K562 (cell line): ENCODE results near the gene PCBP3. TPM values are rescaled to one million over a fixed set of nuclear protein-coding genes. Genes with fewer than 3 reads are reported as not detected.
"Not testable (repeated sequence)": the region's sequence is repeated elsewhere in the genome, so short reads cannot be mapped to it uniquely, and the experiment has no call there.

Experiments
- ATAC-seq: fragments of 200-7000 bp; cut with Tn5 transposase; 3 replicates; pipeline ENCODE4 v1.9.1; 2020; ENCODE audit warnings: moderate library complexity
- BruUV-seq: library from RNA; stranded (reverse); fragments of 400-500 nt; replicated peaks from 2 replicates; lab custom pipeline; 2021; lab: Mats Ljungman, UMichigan
- CTCF ChIA-PET: fragments of 300-600 bp; formaldehyde crosslinking; extraction: SDS; loops from one replicate; lab custom pipeline; 2021; ENCODE audit warnings: low intra/inter-chr PET ratio; lab: Yijun Ruan, JAX
- POLR2A ChIA-PET: fragments of 300-600, 350-650 bp; sonication (Branson Sonifier 250); formaldehyde crosslinking; extraction: SDS; loops from one replicate; lab custom pipeline; 2021; ENCODE audit warnings: antibody characterized with exemption, inconsistent platforms; lab: Yijun Ruan, JAX
- DNase-seq, 4 experiments: peaks; one replicate each; pipeline versions ENCODE4 v3.0.0 to v3.0.0-alpha.2; 2011 to 2018; ENCODE audit warnings: low spot score in 3 of 4, mixed read lengths in 3 of 4; ENCODE audit errors: extremely low read depth in 1 of 4
- FAIRE-seq: peaks from 2 replicates; lab custom pipeline; 2011; peaks lifted over from hg19 to GRCh38; lab: Jason Lieb, UNC
- H2AFZ ChIP-seq: 2 replicates; pipeline ENCODE4 v1.6.0; 2011; ENCODE audit warnings: low read depth, low read length, control low read depth, inconsistent platforms
- H3K27ac ChIP-seq: fragments of 200-600 bp; 3 replicates; pipeline ENCODE4 v1.8.0; 2011; ENCODE audit warnings: low read depth, mild to moderate bottlenecking, control low read depth, inconsistent platforms, low read length, moderate library complexity, mixed read lengths; ENCODE audit errors: extremely low read depth
- H3K27me3 ChIP-seq, 2 experiments: fragments of 300-600 bp in 1 of 2; 2 replicates in 1 of 2; 3 replicates in 1 of 2; pipeline versions ENCODE4 v1.6.0 to v1.8.0; 2011; ENCODE audit warnings: inconsistent platforms in 2 of 2, low read length in 2 of 2, mild to moderate bottlenecking in 1 of 2, mixed read lengths in 1 of 2, moderate library complexity in 1 of 2; ENCODE audit not compliant: control insufficient read depth in 2 of 2, insufficient read depth in 2 of 2
- H3K36me3 ChIP-seq: fragments of 300-600 bp; 3 replicates; pipeline ENCODE4 v1.8.0; 2011; ENCODE audit warnings: mild to moderate bottlenecking, low read length, inconsistent platforms; ENCODE audit not compliant: control insufficient read depth, insufficient read depth
- H3K4me1 ChIP-seq, 2 experiments: fragments of 200-600 bp in 1 of 2; replicated peaks in 1 of 2; 2 replicates in 1 of 2; 3 replicates in 1 of 2; pipeline versions ENCODE4 v1.5.1 to v1.8.0; 2011; ENCODE audit warnings: inconsistent platforms in 2 of 2, low read length in 2 of 2, mild to moderate bottlenecking in 1 of 2, mixed read lengths in 1 of 2, moderate library complexity in 1 of 2; ENCODE audit not compliant: control insufficient read depth in 2 of 2, insufficient read depth in 2 of 2
- H3K4me2 ChIP-seq: 2 replicates; pipeline ENCODE4 v1.6.1; 2011; ENCODE audit warnings: low read length, control low read depth, inconsistent platforms, mixed read lengths; ENCODE audit not compliant: insufficient read depth
- H3K4me3 ChIP-seq: fragments of 200-600 bp; sonication (generic), shearing (Covaris generic); 2 replicates; pipeline ENCODE4 v1.5.1; 2016; ENCODE audit warnings: control low read depth, inconsistent platforms
- H3K79me2 ChIP-seq: fragments of 200-600 bp; 3 replicates; pipeline ENCODE4 v1.8.0; 2011; ENCODE audit warnings: low read length, inconsistent platforms; ENCODE audit not compliant: control insufficient read depth, insufficient read depth
- H3K9ac ChIP-seq, 2 experiments: 2 replicates each; pipeline versions ENCODE4 v1.6.0 to v1.6.1; 2011; ENCODE audit warnings: low read depth in 2 of 2, low read length in 2 of 2, control low read depth in 1 of 2, inconsistent platforms in 1 of 2, mild to moderate bottlenecking in 1 of 2, mixed read lengths in 1 of 2; ENCODE audit not compliant: insufficient read depth in 1 of 2
- H3K9me1 ChIP-seq: one replicate; pipeline ENCODE4 v1.6.0; 2011; ENCODE audit warnings: inconsistent platforms, mild to moderate bottlenecking, low read length, moderate library complexity; ENCODE audit not compliant: control insufficient read depth, insufficient read depth
- H3K9me3 ChIP-seq: replicated peaks from 2 replicates; pipeline ENCODE4 v1.5.1; 2011; ENCODE audit warnings: low read depth, low read length, inconsistent platforms; ENCODE audit not compliant: control insufficient read depth, insufficient read depth
- H4K20me1 ChIP-seq: replicated peaks from 2 replicates; pipeline ENCODE4 v1.6.1; 2011; ENCODE audit warnings: low read length, inconsistent platforms, mixed read lengths; ENCODE audit not compliant: control insufficient read depth, insufficient read depth
- ARID1B ChIP-seq: fragments of 450-650 bp; IDR thresholded peaks from 2 replicates; pipeline ENCODE4 v1.6.1; 2016; ENCODE audit warnings: antibody characterized with exemption, mild to moderate bottlenecking, inconsistent platforms
- TFE3 ChIP-seq: fragments of 450-650 bp; formaldehyde crosslinking; IDR thresholded peaks from 2 replicates; pipeline ENCODE4 v1.4.0; 2020; ENCODE audit warnings: mild to moderate bottlenecking, mixed read lengths
- WGBS: fragments of 100-300 bp; shearing (Covaris generic); methylation state at CpG from one replicate; pipeline ENCODE4 v1.1.6; 2016; ENCODE audit warnings: low coverage, mixed read lengths; ENCODE audit not compliant: insufficient coverage; ENCODE audit errors: missing lambda C conversion rate; 5-methylcytosine and 5-hydroxymethylcytosine counted together
- in situ Hi-C: fragments of 300-500 bp; cut with MboI; formaldehyde crosslinking; loops from 4 replicates; pipeline ENCODE4 v1.15.0; 2018; ENCODE audit warnings: inconsistent platforms, mixed read lengths
- intact Hi-C: fragments of 100-400 bp; cut with micrococcal nuclease; formaldehyde crosslinking; loops from 2 replicates; pipeline ENCODE4 v1.14.2; 2022
- polyA plus RNA-seq, 8 experiments: library from polyadenylated mRNA; depleted of rRNA in 4 of 8; stranded (reverse) in 5 of 8; unstranded in 3 of 8; fragments of >200 nt; fragmentation: Nextera tagmentation in 2 of 8; fragmentation: Illumina TruSeq in 1 of 8; extraction: Ambion mirVana in 2 of 8; extraction: Trizol in 1 of 8; gene quantifications; 2 replicates each; pipeline versions ENCODE4 v1.2.1 to v1.2.3, GENCODE V29; 2011 to 2014; ENCODE audit warnings: inconsistent platforms in 1 of 8, missing spikeins in 1 of 8
- total RNA-seq, 7 experiments: library from RNA; depleted of rRNA in 6 of 7; stranded (reverse); fragments of >200 nt in 6 of 7; fragmentation: Illumina TruSeq in 2 of 7; extraction: Trizol in 2 of 7; gene quantifications; 2 replicates each; pipeline versions ENCODE4 v1.2.1 to v1.2.3, GENCODE V29; 2011 to 2021; ENCODE audit warnings: low replicate concordance in 1 of 7

The PCBP3 gene
- total and polyA plus RNA-seq, 9 of the 15 experiments (the other 6 are each of a cell fraction or from before 2014, with no cell fraction given) = 0.18 TPM; not detected in 8

- POLR2A ChIA-PET = not testable (repeated sequence)
Measured at GRCh38 chr21:45896431-45896830, 252.9 kb downstream of the PCBP3 start.

GRCh38 chr21:45897191-45898027 is 253.9 kb downstream of the PCBP3 start:
- WGBS = 1% methylated on average over 25 of the region's 25 CpGs
- H3K36me3 ChIP-seq = no peaks in the 10 kb centered on the region
- no peaks in the 10 kb centered on the region for H3K79me2 ChIP-seq
- peaks cover 0 to 2% of the 10 kb centered on the region in 2 experiments; a peak in 1 of 5 replicates for H3K4me1 ChIP-seq
- no peak overlapping the region for H3K4me2 ChIP-seq
- H3K4me3 ChIP-seq = no peak overlapping the region
- TF ChIP-seq TFE3 (peak; percentile 39), ARID1B (no peak)
- no peak overlapping the region for H3K27ac ChIP-seq
- no TSS peak for BruUV-seq
- no peaks in the 10 kb centered on the region for H3K9me1 ChIP-seq
- no peak overlapping the region for H3K9ac ChIP-seq
- POLR2A ChIA-PET = interaction anchor here (0.6 kb wide), 1 partner anchor 281 kb away, joined by 3 read pairs; no protein-coding TSS in a partner anchor
- FAIRE-seq = no peak
- no peak for DNase-seq
- CTCF ChIA-PET = no interaction called here
- H3K9me3 ChIP-seq = no peaks in the 10 kb centered on the region
- intact Hi-C loops (no loop called here), in situ Hi-C loops (no loop called here)
- ATAC-seq = no peak
- peaks cover 28% of the 10 kb centered on the region; the same call in 1 of the 2 replicates for H4K20me1 ChIP-seq
- peaks cover 39 to 89% of the 10 kb centered on the region in 2 experiments; a peak in 4 of 5 replicates for H3K27me3 ChIP-seq
- H2AFZ ChIP-seq = no peak overlapping the region

More at GRCh38 chr21:45896431-45896830, 252.9 kb downstream of the PCBP3 start:
- H3K9ac ChIP-seq, H3K4me2 ChIP-seq, in situ Hi-C loops, H3K36me3 ChIP-seq, H2AFZ ChIP-seq, DNase-seq, H3K27ac ChIP-seq, H3K9me1 ChIP-seq, CTCF ChIA-PET, intact Hi-C loops, ATAC-seq, H3K79me2 ChIP-seq, BruUV-seq, FAIRE-seq, H3K4me3 ChIP-seq, H3K9me3 ChIP-seq: not testable (repeated sequence)
- Histone ChIP-seq H3K4me1 (peaks cover 0 to 11% of the 10 kb centered on the region in 2 experiments; a peak in 2 of 5 replicates), H4K20me1 (peaks cover 28% of the 10 kb centered on the region; the same call in 1 of the 2 replicates), H3K27me3 (peaks cover 39 to 83% of the 10 kb centered on the region in 2 experiments; a peak in 4 of 5 replicates)
- WGBS = 2% methylated on average over 18 of the region's 18 CpGs
